ENCODE measurements around the gene UBE2S. TPM values are rescaled to one million over a fixed set of nuclear protein-coding genes. Genes with fewer than 3 reads are reported as not detected.
"Not testable (repeated sequence)": the region's sequence is repeated elsewhere in the genome, so short reads cannot be mapped to it uniquely, and the experiment has no call there.

The UBE2S gene
- total RNA-seq: 29.6 and 34.6 TPM in 2 replicates

DNA sequence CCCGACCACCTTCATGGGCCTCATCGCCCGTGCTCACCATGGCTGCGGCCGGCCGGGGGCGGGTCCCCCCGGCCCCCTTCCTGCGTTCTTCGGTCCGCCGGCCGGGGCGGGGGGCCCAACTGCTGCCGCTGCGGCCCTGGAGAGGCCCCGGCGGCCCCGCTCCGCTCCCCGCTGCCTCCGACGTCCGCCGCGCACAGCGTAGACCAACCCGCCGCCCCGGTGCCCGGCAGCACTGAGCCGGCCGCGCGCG, at the start of gene UBE2S:
Gene UBE2S, minus strand, starts transcription at position 239 of the 250 bp plus-strand sequence. Its CDS starts 199 bp downstream, at position 40.
- not testable (repeated sequence) for H3K27me3 Mint-ChIP-seq; ATAC-seq (ENCODE audit: low read depth)
- POLR2A ChIA-PET: interaction anchor here (0.6 to 11.4 kb wide), 46 partner anchors 8 to 1035 kb away, joined by 3 to 215 read pairs (median 5); partner anchors contain the start of genes FIZ1, HSPBP1, ISOC2 and KMT5C

DNA sequence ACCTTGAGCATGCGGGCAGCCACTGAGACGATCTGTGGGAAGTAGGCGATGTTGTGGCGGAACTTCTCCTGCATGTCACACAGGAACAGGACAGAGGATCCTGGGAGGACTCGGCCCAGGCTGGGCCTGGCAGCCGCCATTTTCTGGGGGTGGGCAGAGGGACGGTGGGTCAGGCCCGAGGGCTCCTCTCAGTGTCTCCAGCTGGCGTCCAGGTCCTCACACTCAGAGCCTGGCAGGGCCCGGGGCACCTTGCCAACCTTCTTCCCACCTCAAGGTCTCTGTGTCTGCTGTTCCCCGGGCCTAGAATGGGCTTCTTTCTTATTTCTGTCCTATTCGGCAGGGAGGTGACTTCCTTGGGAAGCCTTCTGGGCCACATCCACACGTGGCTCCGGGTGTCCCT, 48.8 kb upstream of the UBE2S start:
- Mint-ChIP-seq H3K4me3 (no peak overlapping the region), H3K4me1 (peaks cover 30% of the 10 kb centered on the region), H3K27me3 (peaks cover 9% of the 10 kb centered on the region), H3K36me3 (ENCODE audit: low read depth) (peaks cover 14% of the 10 kb centered on the region), H3K9me3 (no peaks in the 10 kb centered on the region), H3K27ac (no peak overlapping the region)
- DNase-seq (no peak), ATAC-seq (ENCODE audit: low read depth) (no peak)
- ChIA-PET CTCF (no interaction called here), POLR2A (no interaction called here)
- intact Hi-C loops (cut with micrococcal nuclease): no loop called here
- TF ChIP-seq, protein P1, sequence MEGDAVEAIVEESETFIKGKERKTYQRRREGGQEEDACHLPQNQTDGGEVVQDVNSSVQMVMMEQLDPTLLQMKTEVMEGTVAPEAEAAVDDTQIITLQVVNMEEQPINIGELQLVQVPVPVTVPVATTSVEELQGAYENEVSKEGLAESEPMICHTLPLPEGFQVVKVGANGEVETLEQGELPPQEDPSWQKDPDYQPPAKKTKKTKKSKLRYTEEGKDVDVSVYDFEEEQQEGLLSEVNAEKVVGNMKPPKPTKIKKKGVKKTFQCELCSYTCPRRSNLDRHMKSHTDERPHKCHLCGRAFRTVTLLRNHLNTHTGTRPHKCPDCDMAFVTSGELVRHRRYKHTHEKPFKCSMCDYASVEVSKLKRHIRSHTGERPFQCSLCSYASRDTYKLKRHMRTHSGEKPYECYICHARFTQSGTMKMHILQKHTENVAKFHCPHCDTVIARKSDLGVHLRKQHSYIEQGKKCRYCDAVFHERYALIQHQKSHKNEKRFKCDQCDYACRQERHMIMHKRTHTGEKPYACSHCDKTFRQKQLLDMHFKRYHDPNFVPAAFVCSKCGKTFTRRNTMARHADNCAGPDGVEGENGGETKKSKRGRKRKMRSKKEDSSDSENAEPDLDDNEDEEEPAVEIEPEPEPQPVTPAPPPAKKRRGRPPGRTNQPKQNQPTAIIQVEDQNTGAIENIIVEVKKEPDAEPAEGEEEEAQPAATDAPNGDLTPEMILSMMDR (IDR thresholded peaks at IDR 0.05): no peak

More for the DNA sequence above, at the start of gene UBE2S:
- H3K27ac Mint-ChIP-seq: peak within 1 kb of the TSS; percentile 98
- not testable (repeated sequence) for H3K9me3 Mint-ChIP-seq, DNase-seq
- H3K4me1 Mint-ChIP-seq: peaks cover 24% of the 10 kb centered on the region
- intact Hi-C loops (cut with micrococcal nuclease): loop anchor here (1.0 to 5.0 kb wide), 3 partner anchors 200 to 1290 kb away; partner anchors contain the start of genes PRPF31, TFPT and ZNF865
- peaks cover 37% of the 10 kb centered on the region for H3K36me3 Mint-ChIP-seq (ENCODE audit: low read depth)
- peak within 1 kb of the TSS; percentile 91 for H3K4me3 Mint-ChIP-seq
- CTCF ChIA-PET: interaction anchor here (1.1 to 1.9 kb wide), 2 partner anchors 23 to 266 kb away, joined by 3 to 4 read pairs; partner anchors contain the start of gene TMEM238

DNA sequence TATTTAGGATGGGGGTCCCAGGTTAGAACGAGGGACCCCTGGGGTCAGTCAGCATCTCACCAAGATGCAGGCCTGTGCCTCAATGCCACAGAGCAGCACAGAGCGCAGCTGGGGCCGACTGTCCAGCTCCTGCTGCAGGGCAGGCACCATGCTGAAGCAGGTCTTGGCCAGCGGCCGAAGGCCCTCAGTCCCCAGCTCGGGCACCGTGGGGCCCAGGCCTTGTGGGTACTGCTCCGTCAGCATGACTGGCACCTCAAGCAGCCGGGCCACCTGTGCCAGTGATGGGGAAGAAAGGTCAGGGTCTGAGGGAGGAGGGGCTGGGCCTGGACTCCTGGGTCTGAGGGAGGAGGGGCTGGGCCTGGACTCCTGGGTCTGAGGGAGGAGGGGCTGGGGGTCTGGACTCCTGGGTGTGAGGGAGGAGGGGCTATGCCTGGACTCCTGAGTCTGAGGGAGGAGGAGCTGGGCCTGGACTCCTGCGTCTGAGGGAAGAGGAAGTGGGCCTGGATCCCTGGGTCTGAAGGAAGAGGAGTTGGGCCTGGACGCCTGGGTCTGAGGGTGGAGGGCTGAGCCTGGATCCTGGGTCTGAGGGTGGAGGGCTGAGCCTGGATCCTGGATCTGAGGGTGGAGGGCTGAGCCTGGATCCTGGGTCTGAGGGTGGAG, 48.1 kb upstream of the UBE2S start:
- intact Hi-C loops (cut with micrococcal nuclease): no loop called here
- CTCF ChIA-PET: no interaction called here
- DNase-seq (no peak), ATAC-seq (ENCODE audit: low read depth) (no peak)
- TF ChIP-seq, protein P1 (IDR thresholded peaks at IDR 0.05): no peak
- peaks cover 11% of the 10 kb centered on the region for H3K27me3 Mint-ChIP-seq
- peaks cover 14% of the 10 kb centered on the region for H3K36me3 Mint-ChIP-seq (ENCODE audit: low read depth)
- POLR2A ChIA-PET: no interaction called here
- H3K4me3 Mint-ChIP-seq: no peak overlapping the region
- H3K9me3 Mint-ChIP-seq: no peaks in the 10 kb centered on the region
- H3K4me1 Mint-ChIP-seq: peaks cover 29% of the 10 kb centered on the region
- H3K27ac Mint-ChIP-seq: no peak overlapping the region

DNA sequence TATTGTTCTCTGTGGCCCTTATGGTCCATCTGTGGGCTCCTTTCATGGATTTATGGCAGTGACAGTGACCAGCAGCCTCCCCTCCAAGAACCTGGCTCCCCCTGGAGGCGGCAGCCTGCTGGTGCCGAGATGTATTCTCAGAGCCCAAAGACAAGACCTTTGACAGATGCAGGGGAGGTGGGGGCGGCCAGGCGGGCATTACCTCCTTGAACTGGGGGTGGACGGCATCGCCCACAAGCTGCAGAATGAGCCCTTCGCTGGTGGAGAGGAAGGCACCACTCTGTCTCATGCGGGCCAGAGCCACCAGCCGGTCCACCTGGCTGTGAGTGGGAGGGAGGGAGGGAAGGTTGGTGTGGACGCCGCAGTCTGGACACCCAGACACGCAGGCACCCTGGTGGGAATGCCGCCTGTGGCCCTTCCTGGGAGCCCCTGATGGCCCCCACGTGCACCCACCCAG, 47.2 kb upstream of the UBE2S start:
- CTCF ChIA-PET: no interaction called here
- peaks cover 20% of the 10 kb centered on the region for H3K4me1 Mint-ChIP-seq

DNA sequence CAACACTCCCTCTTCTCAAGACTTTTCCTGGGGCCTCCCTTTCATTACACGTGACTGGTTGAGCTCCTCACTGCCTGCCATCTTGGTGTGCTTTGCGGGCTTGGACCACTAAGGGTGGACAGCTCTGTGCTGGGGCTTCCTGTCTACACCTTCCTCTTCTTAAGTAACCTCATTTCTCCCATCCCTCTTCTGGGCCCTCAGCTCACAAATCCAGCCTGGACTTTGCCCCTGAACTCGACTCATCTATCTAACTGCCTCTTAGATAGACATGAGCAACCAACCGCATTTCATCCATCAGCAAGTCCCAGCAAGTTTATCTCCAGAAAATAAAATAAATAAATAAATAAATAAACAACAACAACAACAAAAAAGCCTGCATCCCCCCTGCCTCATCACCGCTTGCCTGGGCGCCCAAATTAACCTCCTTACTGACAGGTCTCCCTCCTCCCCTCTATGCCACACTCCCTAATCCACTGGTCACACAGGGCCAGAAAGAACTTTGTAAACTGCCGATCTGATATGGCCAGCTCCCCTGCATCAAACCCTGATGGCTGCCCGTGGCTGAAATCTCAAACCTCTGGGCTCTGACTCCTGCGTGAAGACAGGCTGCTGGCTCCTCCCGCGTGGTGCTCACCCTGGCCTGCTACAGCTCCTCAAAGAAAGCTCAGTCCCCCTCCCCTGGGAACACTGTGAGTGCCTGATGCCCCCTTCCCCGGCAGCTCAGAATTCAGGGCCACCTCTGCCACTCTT, 46.1 kb upstream of the UBE2S start:
- ChIA-PET CTCF (interaction anchor here (0.9 to 2.0 kb wide), 5 partner anchors 14 to 312 kb away, joined by 4 to 9 read pairs (median 4); no protein-coding TSS in a partner anchor), POLR2A (interaction anchor here (0.8 to 2.2 kb wide), 2 partner anchors 9 to 46 kb away, joined by 3 to 7 read pairs; partner anchors contain the start of gene UBE2S)
- no peak overlapping the region for H3K27ac Mint-ChIP-seq
- peaks cover 11% of the 10 kb centered on the region for H3K27me3 Mint-ChIP-seq
- peaks cover 20% of the 10 kb centered on the region for H3K4me1 Mint-ChIP-seq
- TF ChIP-seq, protein P1 (IDR thresholded peaks at IDR 0.05): no peak
- peaks cover 14% of the 10 kb centered on the region for H3K36me3 Mint-ChIP-seq (ENCODE audit: low read depth)
- ATAC-seq (ENCODE audit: low read depth) (no peak), DNase-seq (no peak)
- intact Hi-C loops (cut with micrococcal nuclease): loop anchor here (1.0 kb wide), 1 partner anchor 312 kb away; no protein-coding TSS in a partner anchor
- H3K4me3 Mint-ChIP-seq: peak overlapping the region; percentile 17
- no peaks in the 10 kb centered on the region for H3K9me3 Mint-ChIP-seq

More for the DNA sequence above, 47.2 kb upstream of the UBE2S start:
- intact Hi-C loops (cut with micrococcal nuclease): loop anchor here (1.0 kb wide), 1 partner anchor 314 kb away; no protein-coding TSS in a partner anchor
- DNase-seq: no peak
- no peak overlapping the region for H3K27ac Mint-ChIP-seq
- POLR2A ChIA-PET: no interaction called here
- no peaks in the 10 kb centered on the region for H3K9me3 Mint-ChIP-seq
- peak; percentile 58 for ATAC-seq (ENCODE audit: low read depth)
- H3K4me3 Mint-ChIP-seq: no peak overlapping the region
- peaks cover 11% of the 10 kb centered on the region for H3K27me3 Mint-ChIP-seq
- TF ChIP-seq, protein P1 (IDR thresholded peaks at IDR 0.05): no peak
- H3K36me3 Mint-ChIP-seq (ENCODE audit: low read depth): peaks cover 14% of the 10 kb centered on the region

All from activated B cell treated with CpG ODN at 0.5 μM for 24 hours (primary cell).